Measurements from ENCODE around the gene NHLH1.

Gene NHLH1

GRCh38 chr1:160400646-160401486, 34.0 kb downstream of the NHLH1 start:
- no peak overlapping the region for H3K4me3 ChIP-seq (ENCODE audit: low read depth, low read length)
- no peak for TF ChIP-seq CTCF (IDR thresholded peaks at IDR 0.05; ENCODE audit: low read depth, low read length)

GRCh38 chr1:160401487-160401805, 34.6 kb downstream of the NHLH1 start:
- no peak overlapping the region for H3K4me3 ChIP-seq (ENCODE audit: low read depth, low read length)
- TF ChIP-seq CTCF (IDR thresholded peaks at IDR 0.05; ENCODE audit: low read depth, low read length) = no peak

GRCh38 chr1:160402001-160402795, 35.3 kb downstream of the NHLH1 start:
- TF ChIP-seq CTCF (IDR thresholded peaks at IDR 0.05; ENCODE audit: low read depth, low read length) = no peak
- no peak overlapping the region for H3K4me3 ChIP-seq (ENCODE audit: low read depth, low read length)

- H3K4me3 ChIP-seq (ENCODE audit: low read depth, low read length) = no peak overlapping the region
- TF ChIP-seq CTCF (IDR thresholded peaks at IDR 0.05; ENCODE audit: low read depth, low read length) = no peak
Measured at GRCh38 chr1:160403244-160403643, 36.4 kb downstream of the NHLH1 start.

GRCh38 chr1:160404094-160404493, 37.2 kb downstream of the NHLH1 start:
- H3K4me3 ChIP-seq (ENCODE audit: low read depth, low read length) = no peak overlapping the region
- TF ChIP-seq CTCF (IDR thresholded peaks at IDR 0.05; ENCODE audit: low read depth, low read length) = no peak

- H3K4me3 ChIP-seq (ENCODE audit: low read depth, low read length) = no peak overlapping the region
- TF ChIP-seq CTCF (IDR thresholded peaks at IDR 0.05; ENCODE audit: low read depth, low read length) = no peak
Measured at GRCh38 chr1:160405331-160405877, 38.5 kb downstream of the NHLH1 start.

Measured in WI38 (cell line).